Measurements from ENCODE around the gene NDEL1. TPM values are rescaled to one million over a fixed set of nuclear protein-coding genes. Genes with fewer than 3 reads are reported as not detected.

Gene NDEL1
- total RNA-seq, 4 donors from 2014 or later: 58.1 to 67.3 (median 63.4) TPM

DNA sequence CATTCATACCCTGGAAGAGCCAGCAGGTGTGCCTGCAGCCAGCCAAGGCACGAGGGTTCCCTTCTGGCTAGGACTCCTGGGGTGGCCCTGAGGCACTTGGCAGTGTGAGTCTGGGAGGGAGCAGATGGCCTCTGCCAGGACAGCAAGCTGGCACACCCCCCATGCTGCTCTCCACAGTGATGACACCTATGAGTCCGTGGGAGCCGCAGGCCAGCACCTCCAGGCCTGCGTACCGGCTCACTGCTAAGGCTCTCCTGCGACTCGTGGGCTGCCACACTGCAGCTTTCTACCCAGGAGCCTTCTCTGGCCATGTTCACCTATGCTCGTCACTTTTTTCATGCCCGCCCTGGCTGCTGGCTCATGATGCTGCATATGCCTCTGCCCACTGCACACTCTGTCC, 68.1 kb downstream of the NDEL1 start:
- WGBS, 2 donors (ENCODE audit: low coverage in 1 of 2): 83 to 98% methylated on average over 2 to 4 of the region's 9 CpGs
- peaks cover 0 to 50% of the 10 kb centered on the region in 2 donors for H3K36me3 ChIP-seq

DNA sequence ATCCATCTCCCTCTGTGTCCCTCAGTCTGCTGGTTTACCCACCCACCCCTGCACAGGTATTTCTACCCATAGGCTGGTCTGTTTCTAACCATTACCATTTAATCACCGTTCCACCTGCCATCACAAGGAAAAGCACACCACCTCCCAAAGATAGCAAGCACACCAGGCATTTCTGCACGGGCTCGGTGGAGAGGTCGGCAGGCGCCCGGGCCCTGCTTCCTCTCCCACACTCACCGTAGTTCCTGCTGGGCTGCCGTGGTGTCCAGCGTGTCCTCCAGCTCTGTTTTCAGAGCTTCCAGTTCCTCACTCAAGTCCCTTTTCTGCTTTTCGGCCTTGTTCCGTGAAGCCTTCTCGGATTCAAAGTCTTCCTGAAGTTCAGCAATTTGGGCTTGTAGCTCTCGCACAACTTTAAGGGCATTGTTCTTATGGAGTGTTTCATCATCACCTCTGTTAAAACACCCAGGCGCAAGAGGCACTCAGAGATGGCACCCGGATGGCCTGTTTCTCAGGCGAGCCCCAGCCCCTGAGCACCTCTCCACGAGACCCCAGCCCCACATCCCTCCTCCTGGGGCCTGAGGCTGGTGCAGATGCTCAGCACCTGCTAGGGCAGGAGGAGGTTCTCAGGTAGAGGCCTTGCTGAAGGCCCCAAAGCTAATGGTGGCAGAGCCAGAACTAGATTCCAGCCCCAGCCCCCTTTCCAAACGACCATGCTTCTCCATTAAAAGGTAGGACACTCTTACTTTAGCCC, 69.0 kb downstream of the NDEL1 start:
- Histone ChIP-seq H3K27me3 (no peaks in the 10 kb centered on the region), H3K27ac (no peak overlapping the region), H3K9me3 (no peaks in the 10 kb centered on the region), H3K36me3 (peaks cover 0 to 50% of the 10 kb centered on the region in 2 donors), H3K4me3 (no peak overlapping the region), H3K4me1 (peaks cover 0 to 11% (median 0%) of the 10 kb centered on the region in 3 donors)
- TF ChIP-seq, protein P1, sequence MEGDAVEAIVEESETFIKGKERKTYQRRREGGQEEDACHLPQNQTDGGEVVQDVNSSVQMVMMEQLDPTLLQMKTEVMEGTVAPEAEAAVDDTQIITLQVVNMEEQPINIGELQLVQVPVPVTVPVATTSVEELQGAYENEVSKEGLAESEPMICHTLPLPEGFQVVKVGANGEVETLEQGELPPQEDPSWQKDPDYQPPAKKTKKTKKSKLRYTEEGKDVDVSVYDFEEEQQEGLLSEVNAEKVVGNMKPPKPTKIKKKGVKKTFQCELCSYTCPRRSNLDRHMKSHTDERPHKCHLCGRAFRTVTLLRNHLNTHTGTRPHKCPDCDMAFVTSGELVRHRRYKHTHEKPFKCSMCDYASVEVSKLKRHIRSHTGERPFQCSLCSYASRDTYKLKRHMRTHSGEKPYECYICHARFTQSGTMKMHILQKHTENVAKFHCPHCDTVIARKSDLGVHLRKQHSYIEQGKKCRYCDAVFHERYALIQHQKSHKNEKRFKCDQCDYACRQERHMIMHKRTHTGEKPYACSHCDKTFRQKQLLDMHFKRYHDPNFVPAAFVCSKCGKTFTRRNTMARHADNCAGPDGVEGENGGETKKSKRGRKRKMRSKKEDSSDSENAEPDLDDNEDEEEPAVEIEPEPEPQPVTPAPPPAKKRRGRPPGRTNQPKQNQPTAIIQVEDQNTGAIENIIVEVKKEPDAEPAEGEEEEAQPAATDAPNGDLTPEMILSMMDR (IDR thresholded peaks at IDR 0.05): no peak
- TF ChIP-seq POLR2AphosphoS5 (IDR thresholded peaks at IDR 0.05) (no peak), POLR2A (IDR thresholded peaks at IDR 0.05) (no peak), EP300 (IDR thresholded peaks at IDR 0.05) (no peak)
- 67 to 89% methylated on average over 3 to 16 of the region's 18 CpGs for WGBS, 2 donors (ENCODE audit: low coverage in 1 of 2)
- no peak for ATAC-seq

More for the DNA sequence above, 68.1 kb downstream of the NDEL1 start:
- Histone ChIP-seq H3K27ac (no peak overlapping the region), H3K9me3 (no peaks in the 10 kb centered on the region), H3K4me1 (peaks cover 0 to 11% (median 0%) of the 10 kb centered on the region in 3 donors), H3K27me3 (no peaks in the 10 kb centered on the region), H3K4me3 (no peak overlapping the region)
- ATAC-seq: no peak
- TF ChIP-seq POLR2AphosphoS5 (IDR thresholded peaks at IDR 0.05): no peak
- TF ChIP-seq, protein P1 (IDR thresholded peaks at IDR 0.05): no peak
- TF ChIP-seq POLR2A (IDR thresholded peaks at IDR 0.05): no peak
- no peak for TF ChIP-seq EP300 (IDR thresholded peaks at IDR 0.05)

DNA sequence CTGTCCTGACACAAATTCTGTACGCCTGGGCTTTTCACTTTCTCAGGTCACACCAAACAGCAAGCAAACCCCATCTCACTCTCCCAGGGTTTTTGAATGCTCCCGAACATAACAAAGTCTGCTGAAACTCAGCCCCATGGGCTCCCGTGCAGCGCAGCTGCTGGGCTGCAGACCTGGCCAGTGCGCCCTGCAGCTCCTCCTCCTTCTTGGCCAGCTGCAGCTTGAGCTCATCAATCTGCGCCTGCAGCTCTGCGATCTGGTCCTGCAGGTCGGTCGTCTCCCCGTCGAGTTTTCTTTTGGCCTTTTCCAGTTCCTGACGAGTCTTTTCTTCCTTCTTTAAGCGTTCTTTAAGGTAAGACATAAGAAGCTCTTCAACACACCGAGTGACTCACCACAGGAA, 70.5 kb downstream of the NDEL1 start:
- no peak for ATAC-seq
- H3K4me1 ChIP-seq: peaks cover 0 to 11% (median 0%) of the 10 kb centered on the region in 3 donors
- no peaks in the 10 kb centered on the region for H3K27me3 ChIP-seq
- peaks cover 0 to 41% of the 10 kb centered on the region in 2 donors for H3K36me3 ChIP-seq
- WGBS, 2 donors (ENCODE audit: low coverage in 1 of 2): 24 to 53% methylated on average over 10 to 11 of the region's 14 CpGs
- TF ChIP-seq, protein P1 (IDR thresholded peaks at IDR 0.05): no peak
- TF ChIP-seq POLR2A (IDR thresholded peaks at IDR 0.05) (no peak), EP300 (IDR thresholded peaks at IDR 0.05) (no peak), POLR2AphosphoS5 (IDR thresholded peaks at IDR 0.05) (no peak)
- H3K27ac ChIP-seq: peak overlapping the region in 1 of 4 donors; percentile 7
- H3K9me3 ChIP-seq: no peaks in the 10 kb centered on the region
- H3K4me3 ChIP-seq: peak overlapping the region in 1 of 2 donors; percentile 15

DNA sequence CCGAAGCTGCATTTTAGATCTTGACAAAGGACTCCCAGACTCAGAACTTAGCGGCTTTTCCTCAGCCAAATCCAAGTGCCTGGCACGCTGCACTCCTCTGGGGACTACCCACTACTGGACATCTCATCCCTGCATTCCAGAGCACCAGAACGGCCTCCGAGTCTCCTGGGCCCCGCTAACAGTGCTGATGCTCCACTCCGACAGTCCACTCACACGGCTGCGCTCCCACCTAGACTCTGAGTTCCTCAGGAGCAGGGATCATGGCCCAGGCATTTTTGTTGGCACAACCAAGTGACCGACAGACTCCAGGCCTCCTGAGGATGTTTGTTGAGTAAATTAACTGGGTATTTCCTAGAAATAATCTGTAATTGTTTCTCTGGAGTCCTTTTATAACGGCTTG, 79.1 kb downstream of the NDEL1 start:
- peaks cover 0 to 90% of the 10 kb centered on the region in 2 donors for H3K36me3 ChIP-seq
- H3K4me1 ChIP-seq: no peaks in the 10 kb centered on the region
- no peak overlapping the region for H3K27ac ChIP-seq
- TF ChIP-seq EP300 (IDR thresholded peaks at IDR 0.05): no peak
- TF ChIP-seq POLR2AphosphoS5 (IDR thresholded peaks at IDR 0.05): no peak
- TF ChIP-seq, protein P1 (IDR thresholded peaks at IDR 0.05): no peak
- TF ChIP-seq POLR2A (IDR thresholded peaks at IDR 0.05): no peak
- WGBS, 2 donors (ENCODE audit: low coverage in 1 of 2): 81 to 86% methylated on average over 5 to 9 of the region's 11 CpGs
- no peak overlapping the region for H3K4me3 ChIP-seq
- H3K27me3 ChIP-seq: no peaks in the 10 kb centered on the region
- ATAC-seq: no peak
- no peaks in the 10 kb centered on the region for H3K9me3 ChIP-seq

Small RNA genes within 50 kb of the gene (small RNA-seq; reads per million reads assigned to genes)
- 0 reads per million in 4 donors for gene RNU7-43P

Other genes with a start within 250 kb of the NDEL1 start
- 10 to 100 TPM in 3 of 4 donors, 1 to 10 TPM in 1; 8.1 to 16.1 (median 12.4) TPM for gene BORCS6, start 245.7 kb upstream of the NDEL1 start, total RNA-seq
- gene AURKB, start 225.3 kb upstream of the NDEL1 start, total RNA-seq: 1 to 10 TPM in 2 of 4 donors, under 1 TPM in 2; 0.54 to 5.3 (median 2.4) TPM
- gene CTC1, start 187.8 kb upstream of the NDEL1 start, total RNA-seq: 10 to 100 TPM; 10.8 to 33.9 (median 14.7) TPM
- gene PFAS, start 186.6 kb upstream of the NDEL1 start, total RNA-seq: 10 to 100 TPM; 10.8 to 28.9 (median 16.0) TPM
- 10 to 100 TPM; 28.5 to 34.6 (median 30.1) TPM for gene RANGRF, start 147.2 kb upstream of the NDEL1 start, total RNA-seq
- gene SLC25A35, start 140.5 kb upstream of the NDEL1 start, total RNA-seq: 1 to 10 TPM in 3 of 4 donors, under 1 TPM in 1; 0.35 to 6.1 (median 3.4) TPM
- gene ARHGEF15, start 125.6 kb upstream of the NDEL1 start, total RNA-seq: 10 to 100 TPM in 2 of 4 donors, 1 to 10 TPM in 2; 4.4 to 25.4 (median 16.2) TPM
- gene ODF4, start 96.0 kb upstream of the NDEL1 start, total RNA-seq: not detected
- 1,000 to 10,000 TPM; 1,787 to 4,050 (median 3,181) TPM for gene RPL26, start 52.7 kb upstream of the NDEL1 start, total RNA-seq
- gene RNF222, start 38.1 kb upstream of the NDEL1 start, total RNA-seq: under 1 TPM in 2 of 4 donors, not detected in 2; 0.15 to 0.23 TPM
- 10 to 100 TPM; 26.0 to 40.9 (median 34.6) TPM for gene MYH10, start 194.8 kb downstream of the NDEL1 start, total RNA-seq